Right lobe of liver (tissue), 6 donors: ENCODE results near the gene COL19A1. TPM values are rescaled to one million over a fixed set of nuclear protein-coding genes. Genes with fewer than 3 reads are reported as not detected.

Experiments
- ATAC-seq, 4 donors: fragments of 200-7000 bp; cut with Tn5 transposase; one replicate each; pipeline ENCODE4 v1.9.1; 2020; ENCODE audit warnings: mild to moderate bottlenecking in 4 of 4, moderate library complexity in 4 of 4
- DNase-seq, 3 donors: peaks; one replicate each; pipeline ENCODE4 v3.0.0-alpha.2; 2020
- H3K27ac ChIP-seq, 3 donors: fragments of 200-600 bp; one replicate each; pipeline ENCODE4 v1.8.0; 2022
- H3K27me3 ChIP-seq, 2 donors: fragments of 200-600 bp; one replicate each; pipeline ENCODE4 v1.8.0; 2022
- H3K36me3 ChIP-seq, 4 donors: fragments of 200-600 bp; sonication (generic) in 1 of 4; one replicate each; pipeline versions ENCODE4 v1.5.1 to v1.8.0; 2017 to 2022; ENCODE audit warnings: control low read depth in 1 of 4
- H3K4me1 ChIP-seq, 4 donors: fragments of 200-600 bp; sonication (generic) in 1 of 4; one replicate each; pipeline versions ENCODE4 v1.5.1 to v1.8.0; 2017 to 2022; ENCODE audit warnings: control low read depth in 1 of 4
- H3K4me3 ChIP-seq, 3 donors: fragments of 200-600 bp; one replicate each; pipeline ENCODE4 v1.8.0; 2022
- H3K9me3 ChIP-seq, 4 donors: fragments of 200-600 bp; sonication (generic) in 1 of 4; one replicate each; pipeline versions ENCODE4 v1.5.1 to v1.8.0; 2017 to 2022; ENCODE audit warnings: control low read depth in 1 of 4
- POLR2A ChIP-seq: fragments of 450-650 bp; IDR thresholded peaks from one replicate; pipeline ENCODE4 v1.6.1; 2017; ENCODE audit warnings: antibody characterized with exemption, mild to moderate bottlenecking
- WGBS: methylation state at CpG from one replicate; pipeline ENCODE4 v1.1.6; 2018; ENCODE audit warnings: low coverage, low lambda C conversion rate; ENCODE audit not compliant: insufficient coverage; ENCODE audit errors: missing lambda C conversion rate; 5-methylcytosine and 5-hydroxymethylcytosine counted together
- intact Hi-C, 2 donors: fragments of 100-400 bp; cut with DNase I; formaldehyde crosslinking; loops; one replicate each; pipeline versions ENCODE4 v1.11.2 to v1.14.1; 2022
- total RNA-seq, 6 experiments: library from RNA; depleted of rRNA in 2 of 6; stranded (reverse); fragments of >200 nt in 2 of 6; fragmentation: NEBNext Ultra II Directional in 3 of 6; extraction: Animal tissue kit (Norgen Biotek cat#: 25700) in 3 of 6; gene quantifications; one replicate each; pipeline versions ENCODE4 v1.1.0 to v1.2.4, GENCODE V29; 2016 to 2023
- TF ChIP-seq, protein P1 (sequence below), 4 donors: fragments of 200-600 bp in 3 of 4; fragments of 450-650 bp in 1 of 4; IDR thresholded peaks; one replicate each; pipeline versions ENCODE4 v1.5.1 to v1.8.0; 2016 to 2022; ENCODE audit warnings: antibody characterized with exemption in 4 of 4, mild to moderate bottlenecking in 2 of 4
- donor health status: DM: no; HTN: yes; CAD: no.
- donor health status: DM: no; HTN: no; CAD: no.
- donor health status: DM: no; HTN: no; CAD: no.
- donor health status: DM: no; HTN: yes; CAD: no.
- donor health status: DM: no; HTN: yes; CAD: no.

The COL19A1 gene
- total RNA-seq, 6 experiments from 2014 or later: 0.18 to 0.39 (median 0.27) TPM; not detected in 2

DNA sequence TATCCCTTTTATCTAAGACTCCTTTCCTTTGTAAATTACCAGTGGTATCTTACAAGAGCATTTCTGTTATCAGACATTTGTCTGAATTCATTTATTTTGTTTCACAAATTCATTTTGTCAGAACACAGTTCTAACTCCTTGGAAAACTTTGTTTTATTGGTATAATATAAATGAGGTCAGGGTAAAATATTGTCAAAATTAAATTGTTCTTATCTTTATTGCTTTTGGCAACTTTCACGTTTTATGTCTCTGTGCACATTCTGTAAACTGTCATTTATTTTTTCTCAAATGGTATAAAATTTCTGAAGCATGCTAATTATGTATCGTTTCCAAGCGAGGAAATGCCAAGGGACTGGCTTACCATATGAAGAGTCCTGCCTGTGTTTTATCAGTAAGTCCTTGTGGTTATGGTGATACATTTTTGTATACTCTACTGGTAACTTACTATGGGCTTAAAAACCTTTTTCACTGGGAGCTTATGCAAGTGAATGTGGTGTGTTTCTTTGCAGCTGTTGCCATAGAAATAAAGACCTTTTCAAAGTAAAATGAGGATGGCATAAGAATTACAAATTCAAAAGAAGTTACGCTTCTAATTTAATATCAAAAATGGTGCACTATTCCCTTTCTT, 214.2 kb downstream of the COL19A1 start:
- no peak for DNase-seq
- Histone ChIP-seq H3K4me1 (no peaks in the 10 kb centered on the region), H3K27ac (no peak overlapping the region), H3K9me3 (no peaks in the 10 kb centered on the region), H3K4me3 (no peak overlapping the region), H3K36me3 (no peaks in the 10 kb centered on the region), H3K27me3 (no peaks in the 10 kb centered on the region)
- intact Hi-C loops: no loop called here
- ATAC-seq: no peak
- WGBS: 41% methylated on average over 4 of the region's 4 CpGs
- TF ChIP-seq, protein P1, sequence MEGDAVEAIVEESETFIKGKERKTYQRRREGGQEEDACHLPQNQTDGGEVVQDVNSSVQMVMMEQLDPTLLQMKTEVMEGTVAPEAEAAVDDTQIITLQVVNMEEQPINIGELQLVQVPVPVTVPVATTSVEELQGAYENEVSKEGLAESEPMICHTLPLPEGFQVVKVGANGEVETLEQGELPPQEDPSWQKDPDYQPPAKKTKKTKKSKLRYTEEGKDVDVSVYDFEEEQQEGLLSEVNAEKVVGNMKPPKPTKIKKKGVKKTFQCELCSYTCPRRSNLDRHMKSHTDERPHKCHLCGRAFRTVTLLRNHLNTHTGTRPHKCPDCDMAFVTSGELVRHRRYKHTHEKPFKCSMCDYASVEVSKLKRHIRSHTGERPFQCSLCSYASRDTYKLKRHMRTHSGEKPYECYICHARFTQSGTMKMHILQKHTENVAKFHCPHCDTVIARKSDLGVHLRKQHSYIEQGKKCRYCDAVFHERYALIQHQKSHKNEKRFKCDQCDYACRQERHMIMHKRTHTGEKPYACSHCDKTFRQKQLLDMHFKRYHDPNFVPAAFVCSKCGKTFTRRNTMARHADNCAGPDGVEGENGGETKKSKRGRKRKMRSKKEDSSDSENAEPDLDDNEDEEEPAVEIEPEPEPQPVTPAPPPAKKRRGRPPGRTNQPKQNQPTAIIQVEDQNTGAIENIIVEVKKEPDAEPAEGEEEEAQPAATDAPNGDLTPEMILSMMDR (IDR thresholded peaks at IDR 0.05): no peak
- no peak for TF ChIP-seq POLR2A

DNA sequence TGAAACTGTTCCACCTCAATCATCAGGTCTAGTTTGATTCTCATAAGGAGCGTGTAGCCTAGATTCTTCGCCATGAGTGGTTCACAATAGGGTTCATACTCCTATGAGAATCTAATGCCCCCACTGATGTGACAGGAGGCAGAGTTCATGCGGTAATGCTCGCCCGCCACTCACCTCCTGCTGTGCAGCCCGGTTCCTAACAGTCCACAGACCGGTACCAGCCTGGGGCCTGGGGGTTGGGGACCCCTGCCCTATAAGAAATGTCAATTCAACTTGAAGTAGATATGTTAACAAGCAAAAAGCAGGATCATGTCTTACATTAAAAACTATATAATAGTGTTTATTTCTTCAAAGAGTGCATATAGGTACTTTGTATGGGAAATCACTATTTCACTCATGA, 216.5 kb downstream of the COL19A1 start:
- H3K4me3 ChIP-seq: no peak overlapping the region
- intact Hi-C loops: no loop called here
- TF ChIP-seq, protein P1 (IDR thresholded peaks at IDR 0.05): no peak
- no peak for TF ChIP-seq POLR2A
- no peaks in the 10 kb centered on the region for H3K4me1 ChIP-seq
- no peaks in the 10 kb centered on the region for H3K9me3 ChIP-seq
- H3K27me3 ChIP-seq: no peaks in the 10 kb centered on the region
- H3K27ac ChIP-seq: no peak overlapping the region
- no peak for DNase-seq
- no peak for ATAC-seq
- no peaks in the 10 kb centered on the region for H3K36me3 ChIP-seq
- 70% methylated on average over 2 of the region's 7 CpGs for WGBS

- no peaks in the 10 kb centered on the region for H3K4me1 ChIP-seq
- WGBS: 38% methylated on average over 1 of the region's 1 CpG
- ATAC-seq (no peak), DNase-seq (no peak)
- no peaks in the 10 kb centered on the region for H3K9me3 ChIP-seq
- no peaks in the 10 kb centered on the region for H3K27me3 ChIP-seq
- no peak overlapping the region for H3K27ac ChIP-seq
- intact Hi-C loops: no loop called here
- TF ChIP-seq, protein P1 (IDR thresholded peaks at IDR 0.05): no peak
- no peak for TF ChIP-seq POLR2A
- no peak overlapping the region for H3K4me3 ChIP-seq
- H3K36me3 ChIP-seq: no peaks in the 10 kb centered on the region
Observed at GRCh38 chr6:70086806-70087205, 220.4 kb downstream of the COL19A1 start.

DNA sequence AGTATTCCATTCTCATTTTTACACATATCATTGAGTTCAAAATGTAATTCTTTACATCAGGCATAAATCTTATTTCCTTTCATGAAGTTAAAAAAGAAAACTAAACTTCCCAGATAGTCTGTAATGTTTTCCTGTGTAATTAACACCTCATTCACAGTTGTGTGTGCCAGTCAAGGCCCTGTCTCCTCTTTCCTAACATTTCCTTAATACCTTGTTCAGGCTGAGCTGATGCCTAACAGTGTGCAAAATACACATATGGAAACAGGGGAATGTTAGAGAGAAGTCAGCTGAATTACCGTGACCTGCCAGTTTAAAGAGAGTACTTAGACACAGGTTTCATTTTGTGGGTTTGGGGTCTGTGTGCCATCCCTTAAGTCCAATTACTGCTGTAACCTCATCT, 227.8 kb downstream of the COL19A1 start:
- Histone ChIP-seq H3K9me3 (no peaks in the 10 kb centered on the region), H3K4me1 (no peaks in the 10 kb centered on the region), H3K27me3 (no peaks in the 10 kb centered on the region), H3K27ac (no peak overlapping the region), H3K36me3 (no peaks in the 10 kb centered on the region), H3K4me3 (no peak overlapping the region)
- intact Hi-C loops: no loop called here
- TF ChIP-seq, protein P1 (IDR thresholded peaks at IDR 0.05): no peak
- TF ChIP-seq POLR2A: no peak
- no peak for DNase-seq
- 86% methylated on average over 1 of the region's 1 CpG for WGBS
- no peak for ATAC-seq
